Left renal cortex interstitium (tissue), 4 donors: Measurements from ENCODE around the gene TWSG1. TPM values are rescaled to one million over a fixed set of nuclear protein-coding genes. Genes with fewer than 3 reads are reported as not detected.
"Not testable (repeated sequence)": the region's sequence is repeated elsewhere in the genome, so short reads cannot be mapped to it uniquely, and the experiment has no call there.

ENCODE experiments used
- DNase-seq, 4 donors: peaks; one replicate each; pipeline ENCODE4 v3.0.0-alpha.2; 2013; ENCODE audit warnings: low read depth in 4 of 4, low spot score in 2 of 4, missing footprints in 1 of 4
- polyA plus RNA-seq, 4 donors: library from polyadenylated mRNA; unstranded; fragments of 120-200 nt; gene quantifications; one replicate each; pipeline ENCODE4 v1.2.1, GENCODE V29; 2013; ENCODE audit not compliant: insufficient read length in 4 of 4

TWSG1 gene
- polyA plus RNA-seq, 4 donors: 75.0 to 108 (median 96.6) TPM

- no peak for DNase-seq
Observed at GRCh38 chr18:9446839-9447238, 112.3 kb downstream of the TWSG1 start.

GRCh38 chr18:9447334-9447733 lies 112.8 kb downstream of the TWSG1 start:
- no peak for DNase-seq

GRCh38 chr18:9449600-9450414 lies 115.2 kb downstream of the TWSG1 start:
- DNase-seq: no peak

- DNase-seq: not testable (repeated sequence)
Observed at GRCh38 chr18:9450920-9451319, 116.3 kb downstream of the TWSG1 start.

Other genes with a start within 250 kb of the TWSG1 start
- 100 to 1,000 TPM; 128 to 136 (median 130) TPM for gene NDUFV2, start 232.1 kb upstream of the TWSG1 start, polyA plus RNA-seq
- gene ANKRD12, start 198.0 kb upstream of the TWSG1 start, polyA plus RNA-seq: 10 to 100 TPM; 29.4 to 32.0 (median 30.7) TPM
- 10 to 100 TPM; 73.7 to 86.4 (median 84.0) TPM for gene RALBP1, start 140.7 kb downstream of the TWSG1 start, polyA plus RNA-seq